H1 (cell line): ENCODE data around the gene PNPLA4. TPM values are rescaled to one million over a fixed set of nuclear protein-coding genes. Genes with fewer than 3 reads are reported as not detected.

Experiments used
- CHD7 ChIP-seq: fragments of 300-600 bp; sonication (generic); IDR thresholded peaks from 2 replicates; pipeline ENCODE4 v1.7.1; 2012; ENCODE audit warnings: low read length, moderate library complexity, mild to moderate bottlenecking, inconsistent platforms; ENCODE audit not compliant: insufficient replicate concordance
- polyA plus RNA-seq, 7 experiments: library from polyadenylated mRNA; depleted of rRNA in 3 of 7; stranded (reverse) in 5 of 7; unstranded in 2 of 7; fragments of >200 nt in 5 of 7; fragments of 200-250 nt in 2 of 7; gene quantifications; 1 replicate in 5 of 7; 2 replicates in 1 of 7; 4 replicates in 1 of 7; pipeline versions ENCODE4 v1.2.1 to v1.2.3, GENCODE V29; 2011 to 2013; ENCODE audit warnings: missing spikeins in 2 of 7, mixed read lengths in 2 of 7
- total RNA-seq: library from RNA; stranded (reverse); fragmentation: NEBNext Ultra II Directional; extraction: Animal tissue kit (Norgen Biotek cat#: 25700); gene quantifications from 2 replicates; pipeline ENCODE4 v1.2.1, GENCODE V29; 2021

The PNPLA4 gene
- total and polyA plus RNA-seq, 2 of the 8 experiments (the other 6 are each of a cell fraction or from before 2014, with no cell fraction given): 14.3 to 18.2 TPM

- no peak for TF ChIP-seq CHD7
- TF ChIP-seq, all 59 proteins: peak for 0
These were observed 50.3 kb downstream of the PNPLA4 start (continued) for GRCh38 chrX:7876957-7877356.
